GM21576 (cell line): ENCODE results near the gene ZNF296.
A peak's percentile ranks its signal among the peaks of the same experiment; 100 is the strongest.

Source experiments
- ATAC-seq: cut with Tn5 transposase; IDR thresholded peaks from one replicate; pipeline ENCODE4 v1.9.1; 2021; ENCODE audit warnings: mild to moderate bottlenecking, moderate library complexity; ENCODE audit not compliant: unreplicated experiment

Gene ZNF296

DNA sequence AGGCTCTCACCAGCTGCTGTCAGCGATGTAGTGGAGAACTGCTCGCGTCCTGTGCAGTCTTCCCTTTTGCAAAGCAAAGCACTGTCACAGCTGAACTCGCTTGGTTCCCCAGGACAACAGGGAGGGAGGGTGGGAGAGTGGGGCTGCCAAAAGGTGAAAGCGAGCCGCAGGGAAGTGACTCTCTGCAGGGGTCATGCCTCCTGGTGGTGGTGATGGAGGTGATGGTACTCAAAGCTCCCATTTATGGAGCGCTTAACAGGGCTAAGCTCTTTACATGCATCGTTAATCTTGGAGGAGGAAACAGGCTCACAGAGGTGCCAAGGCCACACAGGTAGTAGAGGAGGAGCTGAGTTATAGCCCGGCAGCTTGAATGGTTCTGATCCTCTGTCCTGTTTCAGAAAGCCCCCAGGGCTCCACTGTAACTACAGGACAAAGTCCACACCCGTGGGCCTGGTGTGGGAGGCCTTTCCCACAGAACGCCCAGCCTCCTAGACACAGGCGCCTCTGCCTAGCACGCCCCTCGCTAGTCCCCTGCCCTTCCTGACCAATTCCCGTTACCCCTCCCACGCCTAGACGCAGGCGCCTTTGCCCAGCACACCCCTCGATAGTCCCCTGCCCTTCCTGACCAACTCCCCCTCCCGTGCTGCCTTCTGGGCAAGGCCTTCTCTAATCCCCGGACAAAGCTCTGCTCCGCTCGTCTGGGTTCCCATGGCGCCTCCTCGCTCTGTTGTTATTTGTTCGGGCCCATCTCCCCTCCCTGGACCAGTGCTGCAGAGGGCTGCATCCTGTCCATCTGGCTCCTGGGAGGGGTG is 27.4 kb upstream of the ZNF296 start:
- ATAC-seq = no peak

DNA sequence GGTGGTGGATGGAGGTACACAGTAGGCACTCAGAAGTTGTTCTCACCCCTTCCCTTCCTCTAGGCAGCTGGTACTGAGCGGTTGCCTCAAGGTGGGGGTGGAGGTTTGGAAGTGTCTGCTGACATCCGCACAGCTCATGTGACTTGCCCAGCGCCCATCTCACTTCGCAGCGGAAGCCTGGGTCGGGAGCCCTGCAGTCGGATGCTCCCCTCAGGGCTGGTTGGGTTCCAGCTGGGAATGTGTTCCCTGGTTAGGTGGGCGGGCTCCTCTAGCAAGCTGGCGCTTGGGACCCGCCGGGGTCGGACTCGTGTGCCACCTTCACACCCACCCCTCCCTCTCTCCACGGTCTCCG is 26.9 kb upstream of the ZNF296 start:
- no peak for ATAC-seq

DNA sequence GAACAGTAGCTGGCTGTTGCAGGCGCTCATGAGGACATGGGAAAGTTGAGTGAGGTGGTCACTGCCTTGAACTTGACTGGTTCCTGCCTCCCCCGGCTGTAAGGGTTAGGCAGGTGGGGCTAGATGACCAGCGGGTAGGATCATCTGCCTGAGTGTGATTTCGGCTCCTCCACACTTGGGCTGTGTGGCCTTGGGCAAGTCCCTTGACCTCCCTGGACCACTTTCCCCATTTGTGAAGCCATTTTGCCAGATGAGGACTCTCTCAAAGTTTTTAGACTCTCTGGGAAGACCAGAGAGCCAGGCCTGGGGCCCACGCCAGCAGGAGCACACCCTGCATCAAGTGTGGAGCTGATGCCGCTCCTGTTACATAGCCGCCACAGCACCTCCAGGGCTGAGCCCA is 26.2 kb upstream of the ZNF296 start:
- no peak for ATAC-seq

DNA sequence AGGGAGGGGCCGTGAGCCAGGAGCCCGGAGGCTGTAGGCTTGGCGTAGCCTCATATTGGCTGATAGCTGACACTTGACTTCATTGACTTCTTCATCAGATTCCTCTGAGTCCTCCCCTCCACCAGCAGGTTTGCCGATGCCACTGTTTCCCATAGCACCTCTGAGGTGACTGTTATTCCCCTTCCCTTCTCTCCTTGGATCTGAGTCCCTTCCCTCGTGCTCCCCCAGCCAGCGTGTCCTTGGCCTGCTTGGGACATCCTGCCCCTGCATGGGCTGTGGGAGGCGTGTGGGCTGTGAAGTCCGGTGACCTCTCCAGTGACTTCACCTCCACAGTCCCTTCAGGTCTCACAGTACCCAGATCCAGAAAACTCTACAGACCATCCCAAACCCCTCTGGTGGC is 25.5 kb upstream of the ZNF296 start:
- ATAC-seq = no peak

DNA sequence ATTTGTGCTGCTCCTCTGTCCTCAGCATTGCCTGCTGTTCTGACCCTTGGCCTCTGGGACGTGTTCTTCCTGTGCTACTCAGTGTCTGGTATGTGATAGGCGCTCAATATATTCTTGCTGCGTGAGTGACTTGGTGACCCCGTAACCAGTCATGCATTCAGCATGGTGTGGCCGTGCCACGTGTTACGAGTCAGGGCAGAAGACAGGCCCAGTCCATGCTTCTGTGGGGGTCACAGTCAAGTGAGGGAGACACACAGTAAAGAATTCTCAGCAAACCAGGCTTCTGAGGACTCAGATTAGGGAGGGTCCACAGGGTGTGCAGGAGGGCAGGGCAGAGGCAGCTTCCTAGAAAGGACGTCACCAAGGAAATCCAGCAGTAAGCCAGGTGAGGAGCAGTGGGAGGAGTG is 24.6 kb upstream of the ZNF296 start:
- no peak for ATAC-seq

DNA sequence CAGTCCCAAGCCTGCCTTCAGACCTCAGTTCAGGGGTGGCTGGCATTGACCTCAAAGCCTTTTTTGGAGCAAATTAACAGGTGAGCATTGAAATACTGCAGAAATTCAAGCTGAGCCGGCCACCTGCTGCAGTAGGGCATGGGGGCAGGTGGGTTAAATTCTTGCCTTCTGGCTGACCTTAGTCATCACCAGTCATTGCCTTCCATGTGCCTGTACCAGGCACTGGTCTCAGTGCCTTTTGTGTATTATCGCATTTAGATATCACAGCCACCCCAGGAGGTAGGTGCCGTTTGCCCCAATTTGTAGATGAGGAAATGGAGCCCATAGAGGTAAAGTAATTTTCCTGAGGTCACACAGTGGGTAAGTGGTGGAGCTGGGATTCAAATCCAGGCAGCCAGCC is 23.9 kb upstream of the ZNF296 start:
- ATAC-seq = no peak

DNA sequence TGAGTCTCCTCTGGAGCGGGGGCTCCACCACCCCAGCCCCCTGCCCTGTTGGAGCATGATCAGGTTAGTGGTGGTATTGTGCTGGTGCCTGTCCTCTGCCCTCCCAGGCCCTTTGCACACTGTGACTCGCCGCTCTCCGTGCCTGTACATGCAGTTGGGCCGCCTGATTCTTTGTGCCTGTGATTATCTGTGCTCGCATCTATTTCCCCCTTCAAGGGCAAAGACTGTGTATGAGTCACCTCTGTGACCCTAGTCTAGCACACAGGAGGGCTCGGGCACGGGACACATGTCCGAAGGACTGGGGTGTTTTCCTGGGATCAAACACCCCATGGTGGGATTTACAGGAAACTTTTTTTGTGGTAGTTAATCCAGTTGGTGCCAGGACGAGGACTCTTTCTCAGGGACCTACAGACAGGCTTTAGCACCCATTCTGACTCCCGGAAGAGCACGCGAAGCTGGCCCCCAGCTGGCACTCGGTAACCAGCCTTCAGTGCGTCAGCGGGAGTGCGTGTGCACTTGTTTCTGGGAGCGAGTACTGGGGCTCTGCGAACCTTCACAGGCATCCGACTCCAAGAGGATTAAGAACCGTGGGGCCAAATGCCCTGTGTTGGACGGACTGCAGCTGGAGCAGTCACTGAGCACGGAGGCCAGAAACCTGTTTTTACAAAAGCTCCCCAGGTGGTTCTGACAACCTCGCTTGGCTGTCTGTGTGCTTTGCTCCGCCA is 23.4 kb upstream of the ZNF296 start:
- no peak for ATAC-seq

DNA sequence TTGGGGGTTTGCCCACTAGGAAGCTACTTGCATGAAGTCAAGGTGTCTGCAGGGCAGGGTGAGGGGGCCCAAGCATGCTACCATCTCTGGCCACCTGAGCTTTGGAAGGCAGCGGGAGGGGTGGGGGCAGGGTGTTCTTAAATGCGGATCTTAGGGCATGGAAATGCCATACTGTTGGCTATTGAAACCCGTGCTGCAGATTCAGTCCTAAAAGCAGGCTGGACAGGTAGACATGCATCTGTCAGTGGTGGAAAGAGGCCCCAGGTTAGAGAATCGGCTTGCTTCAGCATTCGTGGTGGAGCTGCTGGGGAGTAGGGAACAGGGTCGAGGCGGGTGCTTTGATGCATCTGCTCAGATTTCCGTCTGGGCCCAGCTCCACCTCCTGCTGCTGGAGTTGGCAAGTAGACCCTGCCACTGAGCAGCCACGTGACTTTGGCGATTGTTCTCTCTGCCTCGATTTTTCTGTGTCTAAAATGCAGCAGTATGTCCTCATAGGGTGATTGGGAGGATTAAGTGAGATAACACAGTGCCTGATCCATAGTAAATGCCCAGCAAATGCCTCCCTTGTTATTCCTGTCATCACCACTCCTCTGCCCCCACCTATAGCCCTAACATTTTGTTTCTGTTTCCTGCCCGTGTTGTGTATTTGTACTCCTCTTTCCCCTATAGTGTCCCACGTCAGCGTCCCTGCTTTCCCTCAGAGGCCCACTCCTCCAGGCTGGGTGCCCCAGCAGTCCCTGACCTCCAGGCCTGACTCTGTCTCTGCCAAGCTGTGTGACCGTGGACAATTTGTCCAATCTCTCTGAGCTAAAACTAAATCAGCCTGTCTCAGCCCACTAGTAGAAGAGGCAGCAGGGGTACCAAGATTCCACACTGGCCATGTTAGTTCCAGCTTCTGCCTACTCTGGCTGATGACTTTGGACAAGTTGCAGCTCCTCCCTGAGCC is 22.5 kb upstream of the ZNF296 start:
- ATAC-seq = no peak

DNA sequence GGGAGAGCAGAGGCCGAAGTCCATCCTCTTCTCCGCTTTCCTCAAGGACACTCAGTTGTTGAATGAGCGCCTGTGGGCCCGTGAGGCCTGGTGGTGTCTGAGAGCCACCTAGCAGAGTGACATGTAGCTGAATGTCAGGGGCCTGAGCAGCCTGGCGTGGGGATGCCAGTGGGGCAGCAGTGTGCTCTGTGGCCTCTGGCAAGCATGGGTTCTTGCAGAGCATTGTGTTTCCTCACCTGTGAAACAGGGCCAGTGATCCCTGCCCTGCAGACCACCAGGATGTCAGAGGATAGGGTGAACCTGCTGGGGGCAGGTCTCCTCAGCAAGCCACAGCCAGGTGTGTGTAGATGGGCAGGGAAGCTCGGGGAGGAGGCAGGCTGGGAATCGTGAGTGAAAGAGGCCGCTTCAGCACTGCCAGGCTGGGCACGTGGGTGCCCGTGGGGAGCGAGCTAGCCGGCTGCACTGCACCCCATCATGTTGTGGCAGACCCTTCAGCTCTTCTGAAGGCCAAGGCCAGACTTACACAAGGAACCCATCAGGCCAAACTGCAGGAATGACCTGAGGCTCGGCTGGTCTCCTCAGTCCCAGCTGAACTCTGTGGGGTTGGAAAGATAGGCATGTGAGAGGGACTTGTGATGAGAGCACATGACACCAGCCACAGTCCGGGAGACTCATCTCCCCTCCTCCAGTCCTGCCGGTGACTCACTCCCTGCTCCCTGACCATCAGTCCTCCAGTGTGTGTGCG is 21.7 kb upstream of the ZNF296 start:
- ATAC-seq = no peak

DNA sequence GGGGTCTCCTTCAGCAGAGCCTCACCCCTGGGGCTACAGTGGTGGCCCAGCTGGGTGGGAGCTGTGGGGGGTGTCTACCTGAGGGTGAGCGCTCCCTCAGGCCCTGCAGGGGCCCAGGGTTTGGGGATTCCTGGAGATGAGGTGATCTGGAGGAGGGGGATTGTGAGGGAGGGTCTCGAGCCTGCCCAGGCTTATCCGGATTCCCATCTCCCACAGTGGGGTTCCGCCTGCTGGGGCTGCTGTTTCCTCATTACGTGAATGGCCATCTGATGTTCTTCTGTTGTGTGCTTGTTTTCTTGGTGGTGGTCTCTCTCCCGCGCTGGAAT is 21.1 kb upstream of the ZNF296 start:
- no peak for ATAC-seq

DNA sequence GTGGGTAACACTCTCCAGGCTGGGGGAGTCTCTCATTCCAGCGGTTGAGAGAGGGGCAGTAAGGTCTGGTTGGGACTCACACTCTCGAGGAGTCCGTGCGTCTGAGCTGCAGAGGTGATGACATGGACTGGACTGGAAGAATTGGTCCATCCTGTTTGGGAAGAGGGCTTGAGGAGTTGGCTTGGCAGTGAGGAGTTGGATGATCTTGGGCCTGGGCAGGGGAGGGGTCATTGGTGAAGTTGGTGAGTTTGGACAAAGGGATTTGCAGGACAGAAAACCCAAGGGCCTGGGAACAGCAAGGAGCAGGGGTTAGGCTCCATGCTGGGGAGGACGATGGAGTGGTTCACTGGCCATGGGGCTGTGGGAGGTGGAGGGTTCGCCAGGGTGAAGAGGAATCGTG is 20.4 kb upstream of the ZNF296 start:
- ATAC-seq = no peak

DNA sequence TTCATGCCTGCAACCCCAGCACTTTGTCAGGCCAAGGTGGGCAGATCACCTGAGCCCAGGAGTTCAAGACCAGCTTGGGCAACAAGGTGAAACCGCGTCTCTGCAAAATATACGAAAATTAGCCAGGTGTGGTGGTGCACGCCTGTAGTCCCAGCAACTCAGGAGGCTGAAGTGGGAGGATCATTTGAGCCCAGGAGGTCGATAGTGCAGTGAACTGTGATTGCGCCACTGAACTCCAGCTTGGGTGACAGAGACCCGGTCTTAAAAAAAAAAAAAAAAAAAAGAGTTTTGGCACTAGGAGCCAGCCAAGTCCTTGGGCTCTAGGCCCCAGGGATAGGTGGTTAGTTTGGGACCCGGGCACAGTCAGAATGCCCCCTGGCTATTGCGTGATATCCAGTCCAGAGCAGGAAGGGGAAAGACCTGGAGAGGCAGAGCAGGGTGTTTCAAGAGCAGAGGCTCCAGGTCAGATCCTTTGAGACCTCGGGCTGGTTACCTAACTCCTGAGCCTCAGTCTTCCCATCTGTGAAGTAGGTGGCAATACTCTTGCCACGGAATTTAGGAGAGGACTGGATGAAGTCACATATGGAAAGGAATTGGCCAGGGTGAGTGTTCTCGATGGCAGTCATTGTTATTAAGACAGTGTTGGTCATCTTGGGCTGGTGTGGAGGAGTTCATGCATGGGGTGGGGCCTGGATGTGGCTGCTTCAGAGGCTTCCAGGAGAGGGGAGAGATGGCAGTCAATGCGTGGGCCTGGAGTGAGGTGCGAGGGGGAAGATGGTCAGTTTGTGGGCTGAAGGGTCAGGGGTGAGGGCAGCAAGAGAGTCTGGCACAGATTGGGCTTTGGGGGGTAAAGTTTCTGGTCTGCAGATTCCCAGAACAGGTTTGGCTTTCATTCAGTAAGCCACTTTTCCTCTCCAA is 19.5 kb upstream of the ZNF296 start:
- no peak for ATAC-seq

DNA sequence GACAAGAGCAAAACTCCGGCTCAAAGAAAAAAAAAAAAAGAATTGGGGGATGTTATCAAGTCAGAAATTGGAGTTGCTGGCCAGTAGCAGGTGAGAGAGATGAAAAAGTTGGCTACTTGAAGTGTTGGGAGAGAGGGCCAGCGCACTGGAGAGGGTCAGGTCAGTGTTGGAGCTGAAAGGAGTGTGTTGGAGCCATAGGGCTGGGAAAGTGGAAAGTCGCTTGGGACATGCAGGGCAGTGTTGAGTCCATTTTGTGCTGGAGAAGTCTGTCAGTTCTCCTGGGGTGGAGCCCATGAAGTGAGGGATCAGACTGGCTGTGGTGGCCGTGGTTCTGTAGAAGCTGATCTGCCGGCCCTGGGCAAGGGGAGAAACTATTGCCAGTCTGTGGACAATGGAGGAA is 18.4 kb upstream of the ZNF296 start:
- no peak for ATAC-seq

DNA sequence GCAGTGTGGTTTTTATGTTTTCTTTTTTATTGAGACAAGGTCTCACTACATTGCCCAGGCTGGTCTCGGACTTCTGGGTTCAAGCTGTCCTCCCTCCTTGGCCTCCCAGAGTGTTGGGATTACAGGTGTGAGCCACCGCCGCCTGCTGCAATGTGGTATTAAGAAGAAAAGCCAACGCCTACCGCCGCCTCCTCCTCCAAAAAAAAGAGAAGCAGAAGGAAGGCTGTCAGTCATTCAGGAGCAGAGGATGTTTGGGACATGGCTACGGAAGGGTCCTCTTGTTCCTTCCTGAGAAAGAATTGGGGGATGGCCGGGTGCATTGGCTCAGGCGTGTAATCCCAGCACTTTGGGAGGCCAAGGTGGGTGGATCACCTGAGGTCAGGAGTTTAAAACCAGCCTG is 17.9 kb upstream of the ZNF296 start:
- no peak for ATAC-seq

DNA sequence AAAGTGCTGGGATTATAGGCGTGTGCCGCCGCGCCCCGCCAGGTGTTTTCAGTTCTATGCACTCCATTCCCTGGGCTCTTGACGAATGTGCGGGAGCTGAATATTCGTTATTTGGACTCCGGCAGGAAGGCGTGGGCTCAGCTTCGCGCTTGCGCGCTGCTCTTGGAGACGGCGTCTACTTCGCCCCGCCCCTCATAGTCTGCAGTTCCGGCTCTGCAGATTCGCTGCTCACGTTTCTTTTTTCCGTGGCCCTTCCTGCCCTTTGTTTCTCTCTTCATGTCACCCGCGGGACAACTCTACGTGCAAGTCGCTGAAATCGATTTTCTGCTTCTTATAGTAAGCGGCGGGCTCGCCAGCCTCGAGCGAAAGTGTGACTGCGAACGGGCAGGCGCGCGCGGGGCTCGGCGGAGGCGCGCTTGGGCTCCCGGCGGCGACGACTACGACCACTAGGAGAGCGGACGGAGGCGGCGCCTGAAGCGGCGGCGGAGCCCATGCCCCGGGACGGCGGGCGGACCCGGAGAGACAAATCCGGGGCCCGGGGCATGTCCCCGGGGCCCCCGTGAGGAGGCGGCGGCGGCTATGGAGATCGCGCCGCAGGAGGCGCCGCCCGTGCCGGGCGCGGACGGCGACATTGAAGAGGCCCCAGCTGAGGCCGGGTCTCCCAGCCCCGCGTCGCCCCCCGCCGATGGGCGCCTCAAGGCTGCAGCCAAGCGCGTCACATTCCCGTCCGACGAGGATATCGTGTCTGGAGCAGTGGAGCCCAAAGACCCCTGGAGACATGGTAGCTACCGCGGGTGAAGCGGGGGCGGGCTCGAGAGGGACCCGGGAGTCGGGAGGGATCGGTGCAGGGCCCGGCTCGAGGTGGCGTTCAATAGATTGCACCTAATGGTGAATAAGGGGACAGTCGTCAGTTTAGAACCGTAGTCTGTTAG is 16.7 kb upstream of the ZNF296 start, which contains the start of gene PPP1R37:
Gene PPP1R37 (plus strand): TSS at position 433 of the 932 bp plus-strand sequence. CDS start 147 bp downstream, at position 580.
- ATAC-seq = peak; percentile 56

DNA sequence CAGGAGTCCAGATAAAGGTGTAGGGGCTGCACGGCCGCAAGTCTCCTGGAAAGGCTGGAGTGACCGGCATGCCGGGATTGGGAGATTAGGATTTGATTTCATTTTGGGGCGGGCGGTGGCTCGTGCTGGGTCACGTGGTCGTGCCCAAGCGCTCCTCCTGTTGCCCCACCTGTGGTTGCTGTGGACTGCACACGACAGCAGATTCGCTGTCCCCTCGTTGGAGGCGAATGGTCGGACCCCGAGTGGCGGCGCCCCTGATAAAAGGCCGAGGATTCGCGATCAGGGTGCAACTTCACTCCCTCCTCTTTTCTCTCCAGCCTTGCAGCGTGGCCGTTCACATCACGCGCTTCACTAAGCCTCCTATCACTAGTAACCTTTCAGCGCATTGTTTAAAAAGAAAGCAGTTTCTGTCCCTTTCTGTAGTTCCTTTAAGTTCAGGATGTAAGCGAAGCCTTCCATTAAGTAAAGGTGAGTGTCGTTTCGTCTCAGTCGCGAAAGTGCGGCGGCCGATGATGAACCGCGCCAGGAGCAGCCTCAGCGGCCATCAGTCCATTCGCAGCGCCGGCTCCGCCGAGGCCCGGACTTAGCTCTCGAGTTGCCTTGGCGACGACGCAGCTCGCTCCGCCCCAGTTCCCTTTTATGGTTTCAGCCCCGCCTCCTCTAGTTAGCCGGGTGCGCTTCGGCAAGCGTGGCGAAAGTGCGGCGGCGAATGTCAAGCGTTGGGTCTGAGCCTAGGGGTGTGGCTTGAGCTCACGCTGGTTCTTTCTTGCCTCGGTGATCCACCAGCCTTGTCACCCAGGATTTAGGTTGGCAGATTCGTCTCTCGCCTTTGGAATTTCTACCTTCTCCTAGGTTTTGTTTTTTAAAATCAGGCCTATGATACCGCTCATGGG is 15.0 kb upstream of the ZNF296 start:
- peak; percentile 73 for ATAC-seq

DNA sequence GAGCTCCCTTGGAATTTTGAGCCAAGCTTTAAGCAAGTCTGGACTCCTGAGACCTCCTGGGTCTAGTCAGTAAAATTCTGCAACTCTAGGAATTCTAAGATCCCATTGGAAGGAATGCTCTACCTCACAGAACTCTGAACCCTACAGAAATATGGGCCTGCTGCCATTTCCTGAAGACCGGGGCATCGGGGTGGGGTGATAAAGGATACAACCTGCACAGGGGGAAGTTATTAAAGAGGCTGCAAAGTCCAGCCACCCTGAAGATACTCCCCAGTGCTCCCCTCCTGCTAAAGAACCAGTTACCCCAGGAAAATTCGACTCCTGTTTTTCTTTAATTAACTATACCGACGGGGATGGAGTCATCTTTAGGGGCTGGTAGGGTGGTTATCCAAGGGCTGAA is 14.3 kb upstream of the ZNF296 start:
- ATAC-seq = no peak

DNA sequence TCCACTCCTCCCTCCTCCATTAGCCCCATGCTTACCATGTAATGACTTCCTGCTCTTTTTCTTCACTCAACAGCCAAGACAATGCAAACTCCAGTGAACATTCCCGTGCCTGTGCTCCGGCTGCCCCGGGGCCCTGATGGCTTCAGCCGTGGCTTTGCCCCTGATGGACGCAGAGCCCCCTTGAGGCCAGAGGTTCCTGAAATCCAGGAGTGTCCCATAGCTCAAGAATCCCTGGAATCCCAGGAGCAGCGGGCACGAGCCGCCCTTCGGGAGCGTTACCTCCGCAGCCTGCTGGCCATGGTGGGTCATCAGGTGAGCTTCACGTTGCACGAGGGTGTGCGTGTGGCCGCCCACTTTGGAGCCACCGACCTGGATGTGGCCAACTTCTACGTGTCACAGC is 13.8 kb upstream of the ZNF296 start:
- ATAC-seq = no peak
